ENCODE results near the gene AGBL1. TPM values are rescaled to one million over a fixed set of nuclear protein-coding genes. Genes with fewer than 3 reads are reported as not detected.

The AGBL1 gene
- polyA plus RNA-seq (2012; ENCODE audit: insufficient read length, low read depth), result not detected

GRCh38 chr15:86079508-86080266 is at the start of gene AGBL1:
TSS of gene AGBL1 (plus strand) at chr15:86079871.
- TF ChIP-seq TAF1 (IDR thresholded peaks at IDR 0.05; ENCODE audit: borderline replicate concordance, insufficient read depth, low read length), result no peak
- TF ChIP-seq FOXP2 (optimal IDR thresholded peaks at IDR 0.05; ENCODE audit: borderline replicate concordance, extremely low read depth, extremely low read length, insufficient read depth), result no peak
- TF ChIP-seq REST (IDR thresholded peaks at IDR 0.05; ENCODE audit: insufficient read depth in 1 of 2, low read depth in 2 of 2, low read length in 2 of 2), result no peak

GRCh38 chr15:86034904-86035303 is 44.8 kb upstream of the AGBL1 start:
- TF ChIP-seq FOXP2 (optimal IDR thresholded peaks at IDR 0.05; ENCODE audit: borderline replicate concordance, extremely low read depth, extremely low read length, insufficient read depth) (no peak), POLR2AphosphoS5 (IDR thresholded peaks at IDR 0.05; ENCODE audit: low read depth, low read length) (no peak), REST (IDR thresholded peaks at IDR 0.05; ENCODE audit: insufficient read depth in 1 of 2, low read depth in 2 of 2, low read length in 2 of 2) (no peak)

- no peak for TF ChIP-seq SIN3A (IDR thresholded peaks at IDR 0.05; ENCODE audit: borderline replicate concordance, insufficient read depth, low read length)
- TF ChIP-seq POLR2AphosphoS5 (IDR thresholded peaks at IDR 0.05; ENCODE audit: low read depth, low read length), result no peak
- TF ChIP-seq REST (IDR thresholded peaks at IDR 0.05; ENCODE audit: insufficient read depth in 1 of 2, low read depth in 2 of 2, low read length in 2 of 2), result no peak
- TF ChIP-seq TAF1 (IDR thresholded peaks at IDR 0.05; ENCODE audit: borderline replicate concordance, insufficient read depth, low read length), result no peak
- TF ChIP-seq FOXP2 (optimal IDR thresholded peaks at IDR 0.05; ENCODE audit: borderline replicate concordance, extremely low read depth, extremely low read length, insufficient read depth), result no peak
Observed at GRCh38 chr15:86036243-86036642, 43.4 kb upstream of the AGBL1 start.

- TF ChIP-seq FOXP2 (optimal IDR thresholded peaks at IDR 0.05; ENCODE audit: borderline replicate concordance, extremely low read depth, extremely low read length, insufficient read depth) (no peak), POLR2AphosphoS5 (IDR thresholded peaks at IDR 0.05; ENCODE audit: low read depth, low read length) (no peak), TAF1 (IDR thresholded peaks at IDR 0.05; ENCODE audit: borderline replicate concordance, insufficient read depth, low read length) (no peak), REST (IDR thresholded peaks at IDR 0.05; ENCODE audit: insufficient read depth in 1 of 2, low read depth in 2 of 2, low read length in 2 of 2) (no peak), SIN3A (IDR thresholded peaks at IDR 0.05; ENCODE audit: borderline replicate concordance, insufficient read depth, low read length) (no peak)
Observed at GRCh38 chr15:86038491-86038890, 41.2 kb upstream of the AGBL1 start.

Data from PFSK-1 (cell line).